Measurements from ENCODE around the gene WNT8A.
"Not testable (repeated sequence)": the region's sequence is repeated elsewhere in the genome, so short reads cannot be mapped to it uniquely, and the experiment has no call there.

WNT8A gene

GRCh38 chr5:138083702-138084101 lies at the start of gene WNT8A:
TSS of gene WNT8A (plus strand) at chr5:138084033. CDS start at chr5:138084128, 95 bp downstream.
- in situ Hi-C loops (cut with HindIII; ENCODE audit: low sequenced_read_pairs), result no loop called here

- in situ Hi-C loops (cut with HindIII; ENCODE audit: low sequenced_read_pairs), result no loop called here
Observed at GRCh38 chr5:138035605-138036537, 48.0 kb upstream of the WNT8A start.

GRCh38 chr5:138037271-138037670 lies 46.6 kb upstream of the WNT8A start:
- in situ Hi-C loops (cut with HindIII; ENCODE audit: low sequenced_read_pairs), result no loop called here

GRCh38 chr5:138037907-138038633 lies 45.8 kb upstream of the WNT8A start:
- in situ Hi-C loops (cut with HindIII; ENCODE audit: low sequenced_read_pairs), result no loop called here

- in situ Hi-C loops (cut with HindIII; ENCODE audit: low sequenced_read_pairs), result no loop called here
Observed at GRCh38 chr5:138038826-138039225, 45.0 kb upstream of the WNT8A start.

GRCh38 chr5:138045283-138045682 lies 38.5 kb upstream of the WNT8A start:
- in situ Hi-C loops (cut with HindIII; ENCODE audit: low sequenced_read_pairs), result not testable (repeated sequence)

GRCh38 chr5:138051441-138052296 lies 32.2 kb upstream of the WNT8A start:
- in situ Hi-C loops (cut with HindIII; ENCODE audit: low sequenced_read_pairs), result no loop called here

- in situ Hi-C loops (cut with HindIII; ENCODE audit: low sequenced_read_pairs), result not testable (repeated sequence)
Observed at GRCh38 chr5:138052718-138053117, 31.1 kb upstream of the WNT8A start.

GRCh38 chr5:138053554-138053953 lies 30.3 kb upstream of the WNT8A start:
- in situ Hi-C loops (cut with HindIII; ENCODE audit: low sequenced_read_pairs), result no loop called here

- in situ Hi-C loops (cut with HindIII; ENCODE audit: low sequenced_read_pairs), result no loop called here
Observed at GRCh38 chr5:138054206-138054605, 29.6 kb upstream of the WNT8A start.

GRCh38 chr5:138054847-138055558 lies 28.8 kb upstream of the WNT8A start:
- in situ Hi-C loops (cut with HindIII; ENCODE audit: low sequenced_read_pairs), result no loop called here

- in situ Hi-C loops (cut with HindIII; ENCODE audit: low sequenced_read_pairs), result no loop called here
Observed at GRCh38 chr5:138064526-138064925, 19.3 kb upstream of the WNT8A start.

- in situ Hi-C loops (cut with HindIII; ENCODE audit: low sequenced_read_pairs), result no loop called here
Observed at GRCh38 chr5:138065102-138065501, 18.7 kb upstream of the WNT8A start.

- in situ Hi-C loops (cut with HindIII; ENCODE audit: low sequenced_read_pairs), result no loop called here
Observed at GRCh38 chr5:138067945-138068344, 15.9 kb upstream of the WNT8A start.

GRCh38 chr5:138068742-138069600 lies 14.9 kb upstream of the WNT8A start:
- in situ Hi-C loops (cut with HindIII; ENCODE audit: low sequenced_read_pairs), result no loop called here

- in situ Hi-C loops (cut with HindIII; ENCODE audit: low sequenced_read_pairs), result not testable (repeated sequence)
Observed at GRCh38 chr5:138070026-138070425, 13.8 kb upstream of the WNT8A start.

- in situ Hi-C loops (cut with HindIII; ENCODE audit: low sequenced_read_pairs), result no loop called here
Observed at GRCh38 chr5:138077064-138077696, 6.7 kb upstream of the WNT8A start.

- in situ Hi-C loops (cut with HindIII; ENCODE audit: low sequenced_read_pairs), result no loop called here
Observed at GRCh38 chr5:138078006-138078643, 5.7 kb upstream of the WNT8A start.

All from DLD1 (cell line).